Type B pancreatic cell (in vitro differentiated cells): Measurements from ENCODE around the gene TMEM138. TPM values are rescaled to one million over a fixed set of nuclear protein-coding genes. Genes with fewer than 3 reads are reported as not detected.

Experiments
- DNase-seq: peaks from one replicate; pipeline ENCODE4 v3.0.0; 2021; ENCODE audit warnings: mixed read lengths; ENCODE audit not compliant: unreplicated experiment; ENCODE audit errors: extremely low spot score
- H3K27ac Mint-ChIP-seq: 2 replicates; pipeline ENCODE4 v1.8.0; 2021; ENCODE audit warnings: mild to moderate bottlenecking, mixed read lengths
- H3K27me3 Mint-ChIP-seq: 2 replicates; pipeline ENCODE4 v1.8.0; 2021; ENCODE audit warnings: mixed read lengths
- H3K36me3 Mint-ChIP-seq: 2 replicates; pipeline ENCODE4 v1.8.0; 2021; ENCODE audit warnings: mixed read lengths
- H3K4me1 Mint-ChIP-seq: one replicate; pipeline ENCODE4 v1.8.0; 2021; ENCODE audit warnings: mixed read lengths; ENCODE audit not compliant: unreplicated experiment
- H3K4me3 Mint-ChIP-seq: 2 replicates; pipeline ENCODE4 v1.8.0; 2021; ENCODE audit warnings: mild to moderate bottlenecking, mixed read lengths
- H3K9me3 Mint-ChIP-seq: 2 replicates; pipeline ENCODE4 v1.8.0; 2021; ENCODE audit warnings: mixed read lengths
- CTCF ChIP-seq: fragments of 200-600 bp; sonication (generic); conservative IDR thresholded peaks from 2 replicates; pipeline ENCODE4 v1.5.0; 2021; ENCODE audit warnings: antibody characterized with exemption, mild to moderate bottlenecking
- total RNA-seq: library from RNA; stranded (reverse); gene quantifications from 2 replicates; pipeline ENCODE4 v1.2.1, GENCODE V29; 2021; ENCODE audit warnings: low replicate concordance

Gene TMEM138
- total RNA-seq, 1 donor from 2014 or later = 54.5 TPM

- H3K36me3 Mint-ChIP-seq = peaks cover 52% of the 10 kb centered on the region
- TF ChIP-seq CTCF = no peak
- H3K27ac Mint-ChIP-seq = no peak overlapping the region
- no peaks in the 10 kb centered on the region for H3K27me3 Mint-ChIP-seq
- DNase-seq = no peak
- H3K4me3 Mint-ChIP-seq = no peak overlapping the region
- H3K9me3 Mint-ChIP-seq = no peaks in the 10 kb centered on the region
- H3K4me1 Mint-ChIP-seq = peaks cover 8% of the 10 kb centered on the region
Observed at GRCh38 chr11:61416941-61417340, 54.8 kb downstream of the TMEM138 start.

GRCh38 chr11:61417670-61418069 lies 55.5 kb downstream of the TMEM138 start:
- no peak for TF ChIP-seq CTCF
- Mint-ChIP-seq H3K9me3 (no peaks in the 10 kb centered on the region), H3K27me3 (no peaks in the 10 kb centered on the region), H3K4me3 (no peak overlapping the region), H3K27ac (no peak overlapping the region), H3K4me1 (peaks cover 8% of the 10 kb centered on the region), H3K36me3 (peaks cover 54% of the 10 kb centered on the region)
- no peak for DNase-seq

GRCh38 chr11:61418136-61418535 lies 56.0 kb downstream of the TMEM138 start:
- Mint-ChIP-seq H3K27me3 (no peaks in the 10 kb centered on the region), H3K27ac (no peak overlapping the region), H3K4me1 (peaks cover 8% of the 10 kb centered on the region), H3K9me3 (no peaks in the 10 kb centered on the region), H3K36me3 (peaks cover 56% of the 10 kb centered on the region), H3K4me3 (no peak overlapping the region)
- no peak for DNase-seq
- no peak for TF ChIP-seq CTCF

Other genes starting within 250 kb of the TMEM138 start
- 27.8 and 42.1 TPM in 2 replicates for gene VPS37C, start 200.9 kb upstream of the TMEM138 start, total RNA-seq
- gene PGA3, start 158.9 kb upstream of the TMEM138 start, total RNA-seq = 1.3 TPM in 1 of 2 replicates, not detected in the other
- 1.6 and 7.0 TPM in 2 replicates for gene PGA4, start 140.0 kb upstream of the TMEM138 start, total RNA-seq
- 0.62 and 2.9 TPM in 2 replicates for gene PGA5, start 121.2 kb upstream of the TMEM138 start, total RNA-seq
- gene VWCE, start 67.1 kb upstream of the TMEM138 start, total RNA-seq = 5.4 and 20.0 TPM in 2 replicates
- 234 and 279 TPM in 2 replicates for gene DDB1, start 29.3 kb upstream of the TMEM138 start, total RNA-seq
- gene TKFC, start 29.1 kb upstream of the TMEM138 start, total RNA-seq = 66.9 and 72.6 TPM in 2 replicates
- gene CYB561A3, start 492 bp upstream of the TMEM138 start, total RNA-seq = 34.9 and 35.0 TPM in 2 replicates
- 14.8 and 19.9 TPM in 2 replicates for gene TMEM216, start 30.2 kb downstream of the TMEM138 start, total RNA-seq
- gene CPSF7, start 67.6 kb downstream of the TMEM138 start, total RNA-seq = 86.9 and 129 TPM in 2 replicates
- 41.7 and 49.8 TPM in 2 replicates for gene SDHAF2, start 67.8 kb downstream of the TMEM138 start, total RNA-seq
- gene LRRC10B, start 146.4 kb downstream of the TMEM138 start, total RNA-seq = 3.2 and 10.0 TPM in 2 replicates
- 26.5 and 37.5 TPM in 2 replicates for gene SYT7, start 218.7 kb downstream of the TMEM138 start, total RNA-seq